COLO668 (cell line): Measurements from ENCODE around the gene DES.

Experiments
- DNase-seq: peaks from one replicate; lab custom pipeline; 2025; ENCODE audit not compliant: unreplicated experiment; lab: John Stamatoyannopoulos, UW

The DES gene

GRCh38 chr2:219453671-219454590 lies 35.8 kb downstream of the DES start:
- DNase-seq = peak; percentile 46

DNA sequence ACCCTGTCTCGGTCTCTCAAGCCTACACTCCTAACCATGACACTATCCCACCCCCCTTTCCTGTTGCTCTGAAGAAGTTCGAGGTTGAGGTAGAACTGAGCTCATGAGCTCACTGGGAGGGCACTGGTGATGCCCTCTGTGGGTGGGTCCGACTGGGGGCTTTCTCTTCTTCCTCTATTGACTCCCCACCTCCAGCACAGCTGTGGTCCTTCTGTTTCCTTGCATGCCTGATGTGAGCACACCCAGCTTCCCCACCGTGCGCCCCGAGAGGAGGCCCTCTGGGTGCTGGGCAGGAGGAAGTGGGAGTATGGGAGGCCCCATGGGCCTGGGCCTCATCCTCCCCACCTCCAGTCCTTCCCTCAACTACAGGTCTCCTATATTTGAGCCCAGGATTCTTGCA lies 37.4 kb downstream of the DES start:
- no peak for DNase-seq

GRCh38 chr2:219457784-219458369 lies 39.7 kb downstream of the DES start:
- no peak for DNase-seq

DNA sequence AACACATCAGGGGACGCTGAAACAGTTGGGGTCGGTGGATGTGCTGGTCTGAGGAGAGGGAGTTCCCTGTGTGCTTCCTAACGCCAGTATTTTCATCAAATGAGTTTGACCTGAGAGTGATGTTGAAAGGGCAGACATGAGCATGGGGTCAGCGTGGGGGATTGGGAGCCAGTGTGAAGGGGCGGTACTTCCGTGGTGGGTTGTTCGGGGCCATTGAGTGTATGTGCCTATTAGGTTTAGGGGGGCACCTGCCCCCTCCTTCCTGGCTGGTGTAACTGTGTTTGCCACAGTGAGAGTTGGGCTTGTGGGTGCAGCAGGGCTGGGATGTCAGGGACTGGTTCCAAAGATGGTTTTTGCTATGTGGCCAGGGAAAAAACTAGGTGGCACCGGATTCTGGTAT lies 40.8 kb downstream of the DES start:
- no peak for DNase-seq

DNA sequence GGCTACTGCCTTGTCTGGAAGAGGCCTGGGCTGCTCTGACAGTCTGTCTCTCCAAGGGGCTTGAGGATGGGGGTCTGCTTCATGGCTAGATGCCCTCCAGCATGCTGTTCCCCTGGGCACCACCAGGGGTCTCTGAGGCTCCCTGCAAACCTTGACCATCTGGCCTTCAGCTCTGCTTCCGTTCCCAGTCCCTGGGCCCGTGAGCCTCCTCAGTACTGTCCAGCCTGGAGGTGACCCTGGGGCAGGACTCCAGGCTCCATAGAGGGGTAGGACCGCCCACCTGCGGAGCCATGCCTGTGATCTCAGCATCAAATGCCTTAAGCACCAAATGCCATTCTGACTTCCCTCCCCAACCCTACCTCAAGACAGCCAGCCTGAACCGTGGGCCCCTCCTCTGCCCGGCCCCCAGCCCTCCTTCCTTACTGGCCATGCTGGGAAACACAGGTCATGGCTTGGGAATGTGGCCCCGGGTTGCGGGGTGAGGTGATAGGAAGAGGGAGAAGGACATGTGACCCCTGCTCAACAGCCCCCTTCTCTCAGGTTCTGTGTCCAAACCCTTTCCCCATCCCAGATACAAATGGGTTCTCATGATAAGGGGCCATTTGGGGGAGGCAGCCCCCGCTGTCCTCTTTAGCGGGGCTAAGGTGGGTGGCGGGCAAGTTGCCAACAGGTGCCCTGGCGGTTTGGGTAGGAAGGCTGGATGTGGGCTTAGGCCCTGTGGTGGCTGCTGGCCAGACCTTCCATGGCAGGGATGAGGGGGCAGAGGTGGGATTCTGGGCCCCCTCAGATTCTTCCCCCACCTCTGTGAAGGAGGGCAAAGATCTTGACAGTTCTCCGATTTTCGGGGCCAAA lies 41.5 kb downstream of the DES start:
- peak; percentile 49 for DNase-seq

DNA sequence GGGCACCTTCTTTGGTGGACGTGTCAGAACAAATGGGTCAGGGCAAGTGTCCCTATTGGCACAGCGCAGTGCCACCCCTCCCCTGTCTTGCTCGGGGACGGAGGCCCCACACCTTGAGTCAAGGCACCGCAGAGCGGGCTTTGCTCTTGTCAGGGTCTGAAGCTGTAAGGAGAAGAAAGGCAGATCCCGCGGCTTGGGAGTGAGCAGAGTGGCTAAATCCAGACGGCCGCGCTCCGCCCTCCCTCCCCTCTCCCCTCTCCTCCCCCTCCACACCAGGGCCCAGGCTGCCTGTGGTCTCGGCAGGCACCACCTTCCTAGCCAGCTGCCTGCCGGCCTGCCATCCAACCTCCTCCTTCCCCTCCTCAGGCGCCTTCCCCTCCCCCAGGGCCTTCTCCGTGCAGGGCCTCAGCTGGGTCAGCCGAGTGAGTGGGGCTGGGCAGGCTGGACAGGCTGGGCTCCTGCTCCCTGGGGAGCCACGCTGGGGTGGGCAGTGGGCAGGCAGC lies 42.3 kb downstream of the DES start:
- DNase-seq = peak; percentile 17

DNA sequence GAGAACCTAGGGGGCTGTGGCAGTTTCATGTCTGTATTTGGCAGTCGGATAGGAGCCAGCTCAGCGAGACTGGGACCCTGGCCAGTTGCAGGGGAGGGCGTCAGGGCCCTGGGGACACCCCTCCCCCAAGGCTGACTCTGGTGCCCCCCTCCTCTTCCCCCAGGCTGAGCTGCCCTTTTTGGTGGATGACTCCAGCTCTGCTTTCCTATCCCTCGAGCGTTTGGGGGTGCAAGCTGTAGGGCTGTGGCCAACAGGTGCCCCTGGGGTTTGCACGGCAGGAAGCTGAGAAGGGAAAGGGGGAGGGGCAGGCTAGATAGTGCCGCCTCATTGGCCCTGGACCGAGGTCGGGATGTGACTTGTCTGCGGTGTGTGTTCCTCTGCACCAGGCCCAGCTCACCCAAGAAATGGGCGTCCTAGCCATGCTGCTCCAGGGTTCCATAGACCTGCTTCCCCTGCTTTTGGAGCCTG lies 42.9 kb downstream of the DES start:
- DNase-seq = peak; percentile 11

GRCh38 chr2:219461669-219462068 lies 43.5 kb downstream of the DES start:
- DNase-seq = no peak

- DNase-seq = no peak
Observed at GRCh38 chr2:219462349-219462748, 44.2 kb downstream of the DES start.

DNA sequence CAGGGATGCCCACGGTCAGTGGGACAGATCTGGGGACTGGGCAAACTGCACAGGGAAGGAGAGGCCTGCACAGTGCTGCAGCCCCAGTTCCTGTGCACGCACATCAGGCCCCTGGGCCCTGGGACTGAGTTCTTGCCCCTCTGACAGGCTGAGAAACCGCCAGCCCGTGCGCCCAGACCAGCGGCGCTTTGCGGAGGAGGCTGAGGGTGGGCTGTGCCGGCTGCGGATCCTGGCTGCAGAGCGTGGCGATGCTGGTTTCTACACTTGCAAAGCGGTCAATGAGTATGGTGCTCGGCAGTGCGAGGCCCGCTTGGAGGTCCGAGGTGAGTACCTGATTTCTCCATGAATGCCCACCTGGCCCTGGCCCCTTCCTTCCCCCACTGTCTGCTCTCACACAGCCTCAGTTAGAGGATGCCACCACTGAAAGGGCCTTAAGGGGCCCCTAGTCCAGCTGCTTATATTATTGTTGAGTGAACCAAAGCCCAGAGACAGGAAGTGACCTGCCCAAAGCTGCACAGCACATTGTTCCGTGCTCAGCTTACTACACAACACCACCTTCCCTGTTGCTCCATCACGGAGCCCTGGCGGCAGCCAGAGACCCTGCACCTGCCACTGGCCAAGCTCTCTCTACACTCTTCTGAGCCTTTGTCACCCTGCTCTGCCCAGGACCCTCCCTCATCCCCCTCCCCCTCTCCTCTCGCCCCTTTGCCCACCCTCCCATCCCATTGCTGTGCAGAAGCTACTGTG lies 46.3 kb downstream of the DES start:
- DNase-seq = no peak

GRCh38 chr2:219465659-219466561 lies 47.7 kb downstream of the DES start:
- no peak for DNase-seq

- DNase-seq = no peak
Observed at GRCh38 chr2:219466816-219467735, 48.9 kb downstream of the DES start.

- DNase-seq = no peak
Observed at GRCh38 chr2:219467736-219468075, 49.5 kb downstream of the DES start.

DNA sequence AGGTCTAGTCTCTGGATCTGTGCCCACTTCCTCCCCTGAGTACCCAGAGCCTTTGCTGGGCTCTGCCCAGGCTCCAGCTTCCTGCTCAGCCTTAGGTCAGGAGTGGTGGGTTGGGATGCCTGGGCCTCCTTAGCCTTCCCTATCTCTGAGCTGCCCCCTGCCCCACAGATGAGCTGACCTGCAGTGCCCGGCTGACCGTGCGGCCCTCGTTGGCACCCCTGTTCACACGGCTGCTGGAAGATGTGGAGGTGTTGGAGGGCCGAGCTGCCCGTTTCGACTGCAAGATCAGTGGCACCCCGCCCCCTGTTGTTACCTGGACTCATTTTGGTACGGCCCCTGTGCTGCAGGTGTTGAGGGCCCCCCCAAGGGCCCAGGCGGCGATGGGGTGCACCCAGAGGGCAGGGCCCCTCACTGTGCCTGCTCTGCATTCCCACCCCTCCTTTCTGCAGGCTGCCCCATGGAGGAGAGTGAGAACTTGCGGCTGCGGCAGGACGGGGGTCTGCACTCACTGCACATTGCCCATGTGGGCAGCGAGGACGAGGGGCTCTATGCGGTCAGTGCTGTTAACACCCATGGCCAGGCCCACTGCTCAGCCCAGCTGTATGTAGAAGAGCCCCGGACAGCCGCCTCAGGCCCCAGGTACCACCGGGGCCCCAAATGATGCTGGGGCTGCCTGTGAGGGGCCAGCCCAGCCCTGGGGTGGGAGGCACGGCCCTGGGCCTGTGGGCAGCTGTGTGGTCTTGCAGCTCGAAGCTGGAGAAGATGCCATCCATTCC lies 50.4 kb downstream of the DES start:
- no peak for DNase-seq

DNA sequence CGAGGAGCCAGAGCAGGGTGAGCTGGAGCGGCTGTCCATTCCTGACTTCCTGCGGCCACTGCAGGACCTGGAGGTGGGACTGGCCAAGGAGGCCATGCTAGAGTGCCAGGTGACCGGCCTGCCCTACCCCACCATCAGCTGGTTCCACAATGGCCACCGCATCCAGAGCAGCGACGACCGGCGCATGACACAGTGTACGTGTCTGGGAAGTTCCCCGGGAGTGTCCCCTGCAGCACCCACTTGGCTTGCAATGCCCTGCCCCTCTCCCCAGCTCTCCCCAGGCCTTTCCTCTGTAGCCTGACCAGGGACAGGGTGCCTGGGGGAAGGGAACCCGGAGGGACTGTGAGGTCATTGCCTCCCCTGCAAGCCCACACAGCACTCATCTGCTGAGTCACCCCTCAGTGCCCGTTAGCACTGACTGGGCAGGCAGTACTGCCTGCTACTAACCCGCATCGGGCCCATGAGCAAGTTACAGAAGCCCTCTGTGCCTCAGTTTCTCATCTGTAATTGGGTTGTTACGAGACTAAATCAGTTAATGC lies 51.1 kb downstream of the DES start:
- DNase-seq = peak; percentile 10

GRCh38 chr2:219470429-219470828 lies 52.3 kb downstream of the DES start:
- DNase-seq = no peak

DNA sequence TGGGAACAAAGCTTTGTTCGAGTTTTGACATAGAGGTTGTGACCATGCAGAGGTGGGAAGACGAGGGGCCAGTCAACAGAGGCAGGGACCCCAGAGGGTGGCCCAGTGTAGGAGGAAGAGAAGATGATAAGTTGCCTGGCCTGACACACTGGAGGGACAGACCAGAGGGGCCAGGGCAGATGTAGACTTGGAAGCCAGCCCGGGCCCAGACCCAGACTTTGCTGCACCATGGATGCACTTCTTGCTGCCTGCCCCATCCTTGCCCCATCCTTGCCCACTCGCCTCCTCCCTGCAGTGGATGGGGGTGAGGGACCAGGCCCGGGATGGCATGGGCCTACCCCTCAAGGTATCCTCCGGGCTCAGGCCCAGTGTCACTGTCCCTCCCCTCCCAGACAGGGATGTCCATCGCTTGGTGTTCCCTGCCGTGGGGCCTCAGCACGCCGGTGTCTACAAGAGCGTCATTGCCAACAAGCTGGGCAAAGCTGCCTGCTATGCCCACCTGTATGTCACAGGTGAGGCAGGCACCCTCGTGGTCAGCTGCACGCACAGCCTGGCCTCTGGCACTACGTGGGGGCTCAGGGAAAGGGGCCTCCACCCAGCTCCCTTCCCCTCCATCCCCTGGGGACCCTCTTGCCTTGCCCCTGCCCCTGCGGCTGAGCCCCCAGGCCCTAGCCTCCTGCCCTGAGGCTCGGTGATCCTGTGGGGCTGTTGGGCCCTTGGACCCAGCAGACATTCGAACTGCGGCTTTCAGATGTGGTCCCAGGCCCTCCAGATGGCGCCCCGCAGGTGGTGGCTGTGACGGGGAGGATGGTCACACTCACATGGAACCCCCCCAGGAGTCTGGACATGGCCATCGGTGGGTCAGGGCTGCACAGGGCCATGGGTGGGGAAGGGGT lies 53.5 kb downstream of the DES start:
- DNase-seq = no peak
